ENCODE measurements around the gene ABCD3. TPM values are rescaled to one million over a fixed set of nuclear protein-coding genes. Genes with fewer than 3 reads are reported as not detected.
A peak's percentile ranks its signal among the peaks of the same experiment; 100 is the strongest.

ABCD3 gene
- total RNA-seq, 1 donor from 2014 or later: 35.0 TPM

GRCh38 chr1:94535879-94536278, 117.7 kb downstream of the ABCD3 start:
- Mint-ChIP-seq H3K4me1 (peaks cover 24% of the 10 kb centered on the region), H3K27me3 (ENCODE audit: low read depth) (peaks cover 22% of the 10 kb centered on the region), H3K9me3 (no peaks in the 10 kb centered on the region), H3K27ac (ENCODE audit: unreplicated experiment) (no peak overlapping the region), H3K36me3 (ENCODE audit: low read depth) (peaks cover 8% of the 10 kb centered on the region), H3K4me3 (no peak overlapping the region)
- TF ChIP-seq CTCF (conservative IDR thresholded peaks at IDR 0.05): no peak
- no peak for DNase-seq (ENCODE audit: low read depth, low spot score)

GRCh38 chr1:94537254-94537653, 119.1 kb downstream of the ABCD3 start:
- DNase-seq (ENCODE audit: low read depth, low spot score): no peak
- Mint-ChIP-seq H3K4me3 (peak overlapping the region; percentile 26), H3K27ac (ENCODE audit: unreplicated experiment) (no peak overlapping the region), H3K9me3 (no peaks in the 10 kb centered on the region), H3K4me1 (peaks cover 30% of the 10 kb centered on the region), H3K36me3 (ENCODE audit: low read depth) (peaks cover 6% of the 10 kb centered on the region), H3K27me3 (ENCODE audit: low read depth) (peaks cover 30% of the 10 kb centered on the region)
- TF ChIP-seq CTCF (conservative IDR thresholded peaks at IDR 0.05): no peak

GRCh38 chr1:94538243-94538827, 120.1 kb downstream of the ABCD3 start:
- Mint-ChIP-seq H3K4me1 (peaks cover 36% of the 10 kb centered on the region), H3K27ac (ENCODE audit: unreplicated experiment) (no peak overlapping the region), H3K27me3 (ENCODE audit: low read depth) (peaks cover 39% of the 10 kb centered on the region), H3K9me3 (no peaks in the 10 kb centered on the region), H3K36me3 (ENCODE audit: low read depth) (peaks cover 4% of the 10 kb centered on the region), H3K4me3 (peak overlapping the region; percentile 52)
- no peak for DNase-seq (ENCODE audit: low read depth, low spot score)
- no peak for TF ChIP-seq CTCF (conservative IDR thresholded peaks at IDR 0.05)

- TF ChIP-seq CTCF (conservative IDR thresholded peaks at IDR 0.05): no peak
- Mint-ChIP-seq H3K4me3 (peak overlapping the region; percentile 93), H3K27me3 (ENCODE audit: low read depth) (peaks cover 48% of the 10 kb centered on the region), H3K4me1 (peaks cover 40% of the 10 kb centered on the region), H3K27ac (ENCODE audit: unreplicated experiment) (no peak overlapping the region), H3K9me3 (no peaks in the 10 kb centered on the region), H3K36me3 (ENCODE audit: low read depth) (peaks cover 4% of the 10 kb centered on the region)
- DNase-seq (ENCODE audit: low read depth, low spot score): no peak
These were observed 121.3 kb downstream of the ABCD3 start for GRCh38 chr1:94539496-94539895.

- Mint-ChIP-seq H3K9me3 (no peaks in the 10 kb centered on the region), H3K27me3 (ENCODE audit: low read depth) (peaks cover 49% of the 10 kb centered on the region), H3K36me3 (ENCODE audit: low read depth) (peaks cover 4% of the 10 kb centered on the region), H3K4me1 (peaks cover 40% of the 10 kb centered on the region), H3K27ac (ENCODE audit: unreplicated experiment) (no peak overlapping the region), H3K4me3 (peak overlapping the region; percentile 93)
- DNase-seq (ENCODE audit: low read depth, low spot score): no peak
- no peak for TF ChIP-seq CTCF (conservative IDR thresholded peaks at IDR 0.05)
These were observed 122.5 kb downstream of the ABCD3 start for GRCh38 chr1:94540440-94541245.
